Liver (tissue), 9 donors: ENCODE results near the gene DIPK2A. TPM values are rescaled to one million over a fixed set of nuclear protein-coding genes. Genes with fewer than 3 reads are reported as not detected.

Source experiments
- DNase-seq: peaks from one replicate; pipeline ENCODE4 v3.0.0-alpha.2; 2017; ENCODE audit warnings: low spot score
- H3K27ac ChIP-seq, 2 donors: one replicate each; pipeline ENCODE4 v1.7.0; 2013; ENCODE audit warnings: inconsistent platforms in 2 of 2, low read length in 2 of 2, control low read depth in 1 of 2, low read depth in 1 of 2, mild to moderate bottlenecking in 1 of 2
- H3K27me3 ChIP-seq, 4 donors: one replicate each; pipeline versions ENCODE4 v1.6.1 to v1.7.0; 2013; ENCODE audit warnings: low read length in 3 of 4, inconsistent platforms in 1 of 4, mild to moderate bottlenecking in 1 of 4, moderate library complexity in 1 of 4; ENCODE audit not compliant: control insufficient read depth in 4 of 4, insufficient read depth in 4 of 4
- H3K36me3 ChIP-seq, 4 donors: one replicate each; pipeline versions ENCODE4 v1.6.1 to v1.7.0; 2013; ENCODE audit warnings: low read length in 3 of 4, mild to moderate bottlenecking in 3 of 4, low read depth in 1 of 4, moderate library complexity in 1 of 4; ENCODE audit not compliant: control insufficient read depth in 4 of 4, insufficient read depth in 3 of 4
- H3K4me1 ChIP-seq, 4 donors: one replicate each; pipeline versions ENCODE4 v1.6.1 to v1.7.0; 2013; ENCODE audit warnings: low read length in 3 of 4, mild to moderate bottlenecking in 3 of 4, moderate library complexity in 1 of 4; ENCODE audit not compliant: control insufficient read depth in 4 of 4, insufficient read depth in 4 of 4
- H3K4me3 ChIP-seq, 3 donors: one replicate each; pipeline versions ENCODE4 v1.6.1 to v1.7.0; 2013; ENCODE audit warnings: low read length in 3 of 3, control low read depth in 1 of 3, low read depth in 1 of 3, mild to moderate bottlenecking in 1 of 3
- H3K9ac ChIP-seq, 2 donors: one replicate each; pipeline ENCODE4 v1.7.0; 2013; ENCODE audit warnings: low read length in 2 of 2, mild to moderate bottlenecking in 2 of 2, moderate library complexity in 2 of 2, control low read depth in 1 of 2, low read depth in 1 of 2
- H3K9me3 ChIP-seq, 4 donors: one replicate each; pipeline versions ENCODE4 v1.6.1 to v1.7.0; 2013; ENCODE audit warnings: low read length in 3 of 4; ENCODE audit not compliant: control insufficient read depth in 4 of 4
- ATF3 ChIP-seq: IDR thresholded peaks from 2 replicates; pipeline ENCODE4 v1.6.1; 2016; ENCODE audit warnings: antibody characterized with exemption
- EGR1 ChIP-seq, 2 donors: IDR thresholded peaks; 2 replicates each; pipeline ENCODE4 v1.6.1; 2016 to 2018; ENCODE audit warnings: antibody characterized with exemption in 2 of 2, low read depth in 2 of 2
- GABPA ChIP-seq, 2 donors: IDR thresholded peaks in 1 of 2; conservative IDR thresholded peaks in 1 of 2; 2 replicates each; pipeline ENCODE4 v1.6.1; 2016; ENCODE audit warnings: antibody characterized with exemption in 2 of 2, mild to moderate bottlenecking in 1 of 2, moderate library complexity in 1 of 2
- HNF4A ChIP-seq, 2 donors: conservative IDR thresholded peaks; 2 replicates each; pipeline ENCODE4 v1.6.1; 2016; ENCODE audit warnings: antibody characterized with exemption in 2 of 2, mild to moderate bottlenecking in 2 of 2
- HNF4G ChIP-seq: IDR thresholded peaks from 2 replicates; pipeline ENCODE4 v1.6.1; 2016; ENCODE audit warnings: antibody characterized with exemption
- MAX ChIP-seq: IDR thresholded peaks from 2 replicates; pipeline ENCODE4 v1.6.1; 2016; ENCODE audit warnings: antibody characterized with exemption
- NR2F2 ChIP-seq: IDR thresholded peaks from 2 replicates; pipeline ENCODE4 v1.6.1; 2016; ENCODE audit warnings: antibody characterized with exemption
- RAD21 ChIP-seq, 2 donors: IDR thresholded peaks; 2 replicates each; pipeline ENCODE4 v1.6.1; 2016; ENCODE audit warnings: antibody characterized with exemption in 2 of 2, mild to moderate bottlenecking in 2 of 2
- RXRA ChIP-seq, 2 donors: IDR thresholded peaks; 2 replicates each; pipeline ENCODE4 v1.6.1; 2017 to 2018; ENCODE audit warnings: antibody characterized with exemption in 2 of 2, mild to moderate bottlenecking in 1 of 2
- SP1 ChIP-seq: IDR thresholded peaks from 2 replicates; pipeline ENCODE4 v1.6.1; 2018; ENCODE audit warnings: antibody characterized with exemption, mild to moderate bottlenecking
- TAF1 ChIP-seq: conservative IDR thresholded peaks from 2 replicates; pipeline ENCODE4 v1.6.1; 2016; ENCODE audit warnings: antibody characterized with exemption, mild to moderate bottlenecking
- YY1 ChIP-seq: IDR thresholded peaks from 2 replicates; pipeline ENCODE4 v1.6.1; 2016; ENCODE audit warnings: antibody characterized with exemption, mild to moderate bottlenecking
- WGBS: extraction: QIAGEN DNeasy Blood & Tissue Kit; methylation state at CpG from one replicate; pipeline ENCODE4 v1.1.7; 2013; 5-methylcytosine and 5-hydroxymethylcytosine counted together
- polyA plus RNA-seq, 2 donors: library from polyadenylated mRNA; stranded (reverse) in 1 of 2; unstranded in 1 of 2; fragments of 200-250 nt in 1 of 2; fragments of >200 nt in 1 of 2; fragmentation: Nextera tagmentation in 1 of 2; extraction: Ambion mirVana in 1 of 2; gene quantifications; one replicate each; pipeline versions ENCODE4 v1.2.1 to v1.2.3, GENCODE V29; 2013 to 2015
- total RNA-seq, 2 donors: library from RNA; depleted of rRNA; stranded (reverse); fragments of >200 nt; gene quantifications; one replicate each; pipeline ENCODE4 v1.2.3, GENCODE V29; 2014
- TF ChIP-seq, protein P1 (sequence below): IDR thresholded peaks from 2 replicates; pipeline ENCODE4 v1.6.1; 2016; ENCODE audit warnings: antibody characterized with exemption, mild to moderate bottlenecking
- TF ChIP-seq, protein P2 (sequence below): fragments of 150-350 bp; IDR thresholded peaks from 2 replicates; pipeline ENCODE4 v1.5.1; 2017; ENCODE audit warnings: improper control_type of control experiment, low read depth, low read length; ENCODE audit not compliant: missing input control
- TF ChIP-seq, protein P3 (sequence below): IDR thresholded peaks from 2 replicates; pipeline ENCODE4 v1.6.1; 2016; ENCODE audit warnings: antibody characterized with exemption
- donor health status: healthy.
- donor health status: healthy.
- donor health status: healthy.
- donor health status: healthy.
- donor health status: healthy.

Gene DIPK2A
- total and polyA plus RNA-seq, 4 donors = 4.6 to 81.1 (median 23.4) TPM

DNA sequence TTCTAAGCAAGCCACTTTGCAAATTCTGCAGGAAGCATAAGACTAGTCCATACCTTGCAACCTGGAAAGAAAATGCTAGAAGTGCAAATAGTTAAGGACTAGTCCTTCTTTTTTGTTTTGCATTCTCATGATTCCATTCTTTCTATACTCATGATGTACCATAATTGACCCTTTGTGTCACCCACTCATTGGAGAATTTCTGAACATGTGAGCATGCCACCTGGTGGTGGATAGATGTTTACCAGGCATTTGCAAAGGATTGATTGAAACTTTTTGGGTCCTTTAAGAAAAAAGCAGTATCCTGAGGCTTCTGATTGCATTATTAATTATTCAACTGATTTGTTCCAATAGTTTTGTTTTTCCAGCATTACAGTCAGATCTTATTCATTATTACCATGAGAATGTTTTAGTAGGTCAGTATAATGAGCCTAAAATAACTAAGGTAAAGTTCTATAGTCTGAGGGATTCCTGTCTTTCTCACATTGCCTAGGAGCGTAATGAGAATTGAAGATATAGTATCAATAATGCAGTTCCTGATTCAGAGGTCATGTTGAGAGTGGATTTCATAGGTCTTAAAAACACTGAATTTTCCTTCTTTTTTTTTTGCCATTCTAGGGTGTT, 20.2 kb upstream of the DIPK2A start:
- WGBS = 94% methylated on average over 1 of the region's 1 CpG
- DNase-seq = no peak
- H3K9ac ChIP-seq = no peak overlapping the region
- no peaks in the 10 kb centered on the region for H3K36me3 ChIP-seq
- H3K4me1 ChIP-seq = no peaks in the 10 kb centered on the region
- H3K9me3 ChIP-seq = no peaks in the 10 kb centered on the region
- H3K27ac ChIP-seq = no peak overlapping the region
- no peak overlapping the region for H3K4me3 ChIP-seq
- TF ChIP-seq RAD21 (IDR thresholded peaks at IDR 0.05) (peak; percentile 72 to 80), EGR1 (IDR thresholded peaks at IDR 0.05; ENCODE audit: low read depth in 2 of 2) (no peak)
- TF ChIP-seq, protein P1, sequence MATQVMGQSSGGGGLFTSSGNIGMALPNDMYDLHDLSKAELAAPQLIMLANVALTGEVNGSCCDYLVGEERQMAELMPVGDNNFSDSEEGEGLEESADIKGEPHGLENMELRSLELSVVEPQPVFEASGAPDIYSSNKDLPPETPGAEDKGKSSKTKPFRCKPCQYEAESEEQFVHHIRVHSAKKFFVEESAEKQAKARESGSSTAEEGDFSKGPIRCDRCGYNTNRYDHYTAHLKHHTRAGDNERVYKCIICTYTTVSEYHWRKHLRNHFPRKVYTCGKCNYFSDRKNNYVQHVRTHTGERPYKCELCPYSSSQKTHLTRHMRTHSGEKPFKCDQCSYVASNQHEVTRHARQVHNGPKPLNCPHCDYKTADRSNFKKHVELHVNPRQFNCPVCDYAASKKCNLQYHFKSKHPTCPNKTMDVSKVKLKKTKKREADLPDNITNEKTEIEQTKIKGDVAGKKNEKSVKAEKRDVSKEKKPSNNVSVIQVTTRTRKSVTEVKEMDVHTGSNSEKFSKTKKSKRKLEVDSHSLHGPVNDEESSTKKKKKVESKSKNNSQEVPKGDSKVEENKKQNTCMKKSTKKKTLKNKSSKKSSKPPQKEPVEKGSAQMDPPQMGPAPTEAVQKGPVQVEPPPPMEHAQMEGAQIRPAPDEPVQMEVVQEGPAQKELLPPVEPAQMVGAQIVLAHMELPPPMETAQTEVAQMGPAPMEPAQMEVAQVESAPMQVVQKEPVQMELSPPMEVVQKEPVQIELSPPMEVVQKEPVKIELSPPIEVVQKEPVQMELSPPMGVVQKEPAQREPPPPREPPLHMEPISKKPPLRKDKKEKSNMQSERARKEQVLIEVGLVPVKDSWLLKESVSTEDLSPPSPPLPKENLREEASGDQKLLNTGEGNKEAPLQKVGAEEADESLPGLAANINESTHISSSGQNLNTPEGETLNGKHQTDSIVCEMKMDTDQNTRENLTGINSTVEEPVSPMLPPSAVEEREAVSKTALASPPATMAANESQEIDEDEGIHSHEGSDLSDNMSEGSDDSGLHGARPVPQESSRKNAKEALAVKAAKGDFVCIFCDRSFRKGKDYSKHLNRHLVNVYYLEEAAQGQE = no peak
- TF ChIP-seq, protein P2, sequence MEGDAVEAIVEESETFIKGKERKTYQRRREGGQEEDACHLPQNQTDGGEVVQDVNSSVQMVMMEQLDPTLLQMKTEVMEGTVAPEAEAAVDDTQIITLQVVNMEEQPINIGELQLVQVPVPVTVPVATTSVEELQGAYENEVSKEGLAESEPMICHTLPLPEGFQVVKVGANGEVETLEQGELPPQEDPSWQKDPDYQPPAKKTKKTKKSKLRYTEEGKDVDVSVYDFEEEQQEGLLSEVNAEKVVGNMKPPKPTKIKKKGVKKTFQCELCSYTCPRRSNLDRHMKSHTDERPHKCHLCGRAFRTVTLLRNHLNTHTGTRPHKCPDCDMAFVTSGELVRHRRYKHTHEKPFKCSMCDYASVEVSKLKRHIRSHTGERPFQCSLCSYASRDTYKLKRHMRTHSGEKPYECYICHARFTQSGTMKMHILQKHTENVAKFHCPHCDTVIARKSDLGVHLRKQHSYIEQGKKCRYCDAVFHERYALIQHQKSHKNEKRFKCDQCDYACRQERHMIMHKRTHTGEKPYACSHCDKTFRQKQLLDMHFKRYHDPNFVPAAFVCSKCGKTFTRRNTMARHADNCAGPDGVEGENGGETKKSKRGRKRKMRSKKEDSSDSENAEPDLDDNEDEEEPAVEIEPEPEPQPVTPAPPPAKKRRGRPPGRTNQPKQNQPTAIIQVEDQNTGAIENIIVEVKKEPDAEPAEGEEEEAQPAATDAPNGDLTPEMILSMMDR = peak; percentile 58
- H3K27me3 ChIP-seq = peaks cover 0 to 3% (median 0%) of the 10 kb centered on the region in 4 donors

DNA sequence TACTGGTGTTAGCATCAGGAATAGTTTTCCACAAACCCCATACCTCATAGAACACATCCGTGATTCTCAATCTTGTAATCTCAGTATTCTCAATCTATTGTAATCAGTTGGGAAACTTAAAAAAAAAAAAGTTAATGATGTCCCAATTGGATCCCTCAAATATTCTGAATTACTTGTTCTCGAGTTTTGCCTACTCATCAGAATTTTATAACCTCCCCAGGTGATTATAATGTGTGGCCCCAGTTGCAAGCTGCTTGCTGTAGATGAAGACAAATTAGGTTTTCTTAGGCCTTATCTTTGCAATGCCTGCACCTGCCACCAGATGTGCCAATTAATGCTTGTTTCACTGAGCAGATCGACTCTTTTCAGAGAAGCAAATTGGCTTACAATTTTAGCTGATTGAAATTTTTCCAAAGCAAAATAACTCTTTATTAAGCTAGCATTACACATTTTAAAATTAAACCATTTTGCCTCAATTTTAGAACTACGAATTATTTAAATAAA, 19.0 kb upstream of the DIPK2A start:
- no peaks in the 10 kb centered on the region for H3K36me3 ChIP-seq
- H3K27me3 ChIP-seq = peaks cover 0 to 3% (median 0%) of the 10 kb centered on the region in 4 donors
- H3K27ac ChIP-seq = no peak overlapping the region
- WGBS = 77% methylated on average over 4 of the region's 4 CpGs
- no peaks in the 10 kb centered on the region for H3K4me1 ChIP-seq
- TF ChIP-seq MAX (no peak), YY1 (no peak), HNF4A (conservative IDR thresholded peaks at IDR 0.05) (no peak), ATF3 (no peak), NR2F2 (no peak), SP1 (no peak), EGR1 (IDR thresholded peaks at IDR 0.05; ENCODE audit: low read depth in 2 of 2) (no peak), HNF4G (no peak), RXRA (IDR thresholded peaks at IDR 0.05) (no peak), TAF1 (no peak), GABPA (IDR thresholded peaks at IDR 0.05 in 1 of 2, conservative IDR thresholded peaks at IDR 0.05 in 1 of 2) (no peak)
- TF ChIP-seq, protein P1 = no peak
- TF ChIP-seq, protein P2 = no peak
- TF ChIP-seq, protein P3, sequence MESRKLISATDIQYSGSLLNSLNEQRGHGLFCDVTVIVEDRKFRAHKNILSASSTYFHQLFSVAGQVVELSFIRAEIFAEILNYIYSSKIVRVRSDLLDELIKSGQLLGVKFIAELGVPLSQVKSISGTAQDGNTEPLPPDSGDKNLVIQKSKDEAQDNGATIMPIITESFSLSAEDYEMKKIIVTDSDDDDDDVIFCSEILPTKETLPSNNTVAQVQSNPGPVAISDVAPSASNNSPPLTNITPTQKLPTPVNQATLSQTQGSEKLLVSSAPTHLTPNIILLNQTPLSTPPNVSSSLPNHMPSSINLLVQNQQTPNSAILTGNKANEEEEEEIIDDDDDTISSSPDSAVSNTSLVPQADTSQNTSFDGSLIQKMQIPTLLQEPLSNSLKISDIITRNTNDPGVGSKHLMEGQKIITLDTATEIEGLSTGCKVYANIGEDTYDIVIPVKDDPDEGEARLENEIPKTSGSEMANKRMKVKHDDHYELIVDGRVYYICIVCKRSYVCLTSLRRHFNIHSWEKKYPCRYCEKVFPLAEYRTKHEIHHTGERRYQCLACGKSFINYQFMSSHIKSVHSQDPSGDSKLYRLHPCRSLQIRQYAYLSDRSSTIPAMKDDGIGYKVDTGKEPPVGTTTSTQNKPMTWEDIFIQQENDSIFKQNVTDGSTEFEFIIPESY = no peak
- no peaks in the 10 kb centered on the region for H3K9me3 ChIP-seq
- H3K9ac ChIP-seq = no peak overlapping the region
- no peak for DNase-seq
- no peak overlapping the region for H3K4me3 ChIP-seq
